ENCODE measurements around the gene VASP. TPM values are rescaled to one million over a fixed set of nuclear protein-coding genes. Genes with fewer than 3 reads are reported as not detected.

Gene VASP
- total RNA-seq, 1 donor from 2014 or later: 106 TPM

DNA sequence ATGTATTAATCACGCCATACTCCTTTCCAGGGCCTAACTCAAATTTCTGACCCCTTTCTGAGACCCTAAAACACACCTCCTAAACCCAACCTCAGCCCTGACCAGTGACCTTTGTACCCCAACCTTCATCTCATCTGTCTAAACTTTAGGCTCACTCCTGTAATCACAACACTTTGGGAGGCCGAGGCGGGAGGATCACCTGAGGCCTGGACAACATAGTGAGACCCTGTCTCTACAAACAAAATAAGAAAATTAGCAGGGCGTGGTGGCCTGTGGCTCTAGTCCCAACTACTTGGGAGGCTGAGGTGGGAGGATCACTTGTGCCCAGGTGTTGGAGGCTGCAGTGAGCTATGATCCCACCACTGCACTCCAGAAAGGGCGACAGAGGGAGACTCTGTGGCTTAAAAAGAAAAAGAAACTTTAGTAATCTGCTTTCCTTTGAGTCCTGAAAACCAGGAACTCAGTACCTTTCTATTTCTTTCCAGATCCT, 15.1 kb upstream of the VASP start:
- no peak overlapping the region for H3K4me3 ChIP-seq (ENCODE audit: low read depth, low read length)
- TF ChIP-seq, protein P1, sequence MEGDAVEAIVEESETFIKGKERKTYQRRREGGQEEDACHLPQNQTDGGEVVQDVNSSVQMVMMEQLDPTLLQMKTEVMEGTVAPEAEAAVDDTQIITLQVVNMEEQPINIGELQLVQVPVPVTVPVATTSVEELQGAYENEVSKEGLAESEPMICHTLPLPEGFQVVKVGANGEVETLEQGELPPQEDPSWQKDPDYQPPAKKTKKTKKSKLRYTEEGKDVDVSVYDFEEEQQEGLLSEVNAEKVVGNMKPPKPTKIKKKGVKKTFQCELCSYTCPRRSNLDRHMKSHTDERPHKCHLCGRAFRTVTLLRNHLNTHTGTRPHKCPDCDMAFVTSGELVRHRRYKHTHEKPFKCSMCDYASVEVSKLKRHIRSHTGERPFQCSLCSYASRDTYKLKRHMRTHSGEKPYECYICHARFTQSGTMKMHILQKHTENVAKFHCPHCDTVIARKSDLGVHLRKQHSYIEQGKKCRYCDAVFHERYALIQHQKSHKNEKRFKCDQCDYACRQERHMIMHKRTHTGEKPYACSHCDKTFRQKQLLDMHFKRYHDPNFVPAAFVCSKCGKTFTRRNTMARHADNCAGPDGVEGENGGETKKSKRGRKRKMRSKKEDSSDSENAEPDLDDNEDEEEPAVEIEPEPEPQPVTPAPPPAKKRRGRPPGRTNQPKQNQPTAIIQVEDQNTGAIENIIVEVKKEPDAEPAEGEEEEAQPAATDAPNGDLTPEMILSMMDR (conservative IDR thresholded peaks at IDR 0.05; ENCODE audit: low read depth, low read length): no peak
- DNase-seq (ENCODE audit: low read depth): no peak

DNA sequence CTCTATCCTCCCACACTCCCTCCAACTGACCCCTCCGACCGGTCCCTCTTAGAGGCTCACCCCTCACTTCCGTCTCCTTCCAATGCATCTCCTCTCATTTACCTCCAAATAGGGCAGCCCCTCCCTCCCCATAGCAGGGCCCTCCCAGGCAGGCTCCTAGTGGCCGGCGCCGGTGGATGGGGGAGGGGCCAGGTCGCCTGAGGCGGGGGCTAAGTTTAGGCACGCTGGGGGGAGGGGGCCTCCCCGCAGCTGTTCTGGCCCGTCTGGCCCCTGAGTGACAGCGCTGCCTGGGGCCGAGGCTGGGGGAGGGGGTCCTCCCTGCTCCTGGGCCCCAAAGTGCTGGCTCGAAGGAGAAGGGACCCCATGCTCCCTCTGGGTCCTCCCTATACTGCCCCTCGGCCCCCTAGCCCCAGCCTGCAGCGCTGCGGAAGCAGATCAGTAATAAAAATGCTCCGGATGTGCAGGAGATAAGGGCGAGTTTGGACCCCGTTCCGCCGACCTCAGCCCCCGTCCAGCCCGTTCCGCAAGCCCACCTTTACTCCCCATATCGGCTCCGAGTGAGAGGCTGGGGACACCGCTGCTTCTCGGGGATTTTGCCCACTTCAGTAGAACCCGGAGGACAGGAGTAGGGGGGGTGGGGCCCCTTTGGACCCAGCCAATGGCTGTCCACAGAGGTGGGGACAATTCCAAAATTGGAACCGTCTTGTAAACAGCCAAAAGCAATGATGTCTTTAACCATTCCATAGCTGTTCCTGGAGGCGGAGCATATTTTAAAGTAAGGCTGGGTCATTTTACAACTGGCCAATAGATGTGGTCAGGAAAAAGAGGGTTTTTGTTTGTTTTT, 14.4 kb upstream of the VASP start:
- TF ChIP-seq, protein P1 (conservative IDR thresholded peaks at IDR 0.05; ENCODE audit: low read depth, low read length): no peak
- H3K4me3 ChIP-seq (ENCODE audit: low read depth, low read length): peak overlapping the region; percentile 58
- no peak for DNase-seq (ENCODE audit: low read depth)

DNA sequence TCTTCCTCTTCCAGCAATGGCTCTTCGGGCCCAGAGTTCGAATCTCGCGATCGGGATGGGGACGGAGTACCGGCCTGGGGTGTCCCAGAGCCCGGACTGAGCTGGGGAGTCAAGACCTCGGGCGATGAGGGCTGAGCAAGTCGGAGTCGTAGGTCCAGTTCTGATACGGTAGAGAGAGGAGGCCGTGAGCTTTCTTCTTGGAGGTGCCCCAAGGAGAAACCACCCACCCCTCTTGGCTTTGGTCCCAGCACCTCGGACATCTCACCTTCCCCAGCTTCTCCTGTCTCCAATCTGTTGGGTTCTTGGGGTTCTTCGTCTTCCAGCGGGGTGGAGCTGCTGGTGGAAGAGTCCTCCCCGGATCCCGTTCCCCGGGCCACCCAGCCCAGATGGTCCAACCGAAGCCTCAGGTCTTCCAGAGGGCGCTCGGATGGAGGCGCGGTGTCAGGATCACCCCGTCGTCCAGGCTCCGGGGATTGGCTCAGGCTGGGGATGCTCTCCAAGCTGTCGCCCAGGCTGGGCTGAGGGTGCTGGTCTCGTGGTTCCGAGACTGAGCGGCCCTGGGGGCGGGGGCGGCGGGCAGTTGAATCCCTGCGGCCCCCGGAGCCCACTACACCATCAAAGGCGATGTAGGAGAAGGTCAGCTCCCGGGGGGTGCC, 12.9 kb upstream of the VASP start:
- no peak overlapping the region for H3K4me3 ChIP-seq (ENCODE audit: low read depth, low read length)
- TF ChIP-seq, protein P1 (conservative IDR thresholded peaks at IDR 0.05; ENCODE audit: low read depth, low read length): no peak
- DNase-seq (ENCODE audit: low read depth): no peak

DNA sequence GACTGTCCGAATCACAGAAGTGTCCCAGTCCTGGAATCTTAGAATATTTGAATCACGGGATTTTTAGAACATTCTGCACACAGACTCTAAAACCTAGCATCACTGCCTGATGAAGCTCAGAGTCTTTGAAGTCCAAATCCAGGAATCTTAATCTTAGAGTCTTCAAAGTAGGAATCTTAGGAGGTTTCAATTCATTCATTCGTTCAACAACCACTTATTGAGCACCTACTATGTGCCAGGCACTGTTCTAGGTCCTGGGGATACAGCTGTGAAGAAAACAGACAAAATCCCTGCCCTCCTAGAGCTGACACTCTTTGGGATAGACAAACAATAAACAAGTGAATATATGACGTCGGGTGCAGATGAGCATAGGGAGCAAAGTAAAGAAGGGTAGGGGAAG, 12.1 kb upstream of the VASP start:
- TF ChIP-seq, protein P1 (conservative IDR thresholded peaks at IDR 0.05; ENCODE audit: low read depth, low read length): no peak
- no peak overlapping the region for H3K4me3 ChIP-seq (ENCODE audit: low read depth, low read length)
- DNase-seq (ENCODE audit: low read depth): no peak

DNA sequence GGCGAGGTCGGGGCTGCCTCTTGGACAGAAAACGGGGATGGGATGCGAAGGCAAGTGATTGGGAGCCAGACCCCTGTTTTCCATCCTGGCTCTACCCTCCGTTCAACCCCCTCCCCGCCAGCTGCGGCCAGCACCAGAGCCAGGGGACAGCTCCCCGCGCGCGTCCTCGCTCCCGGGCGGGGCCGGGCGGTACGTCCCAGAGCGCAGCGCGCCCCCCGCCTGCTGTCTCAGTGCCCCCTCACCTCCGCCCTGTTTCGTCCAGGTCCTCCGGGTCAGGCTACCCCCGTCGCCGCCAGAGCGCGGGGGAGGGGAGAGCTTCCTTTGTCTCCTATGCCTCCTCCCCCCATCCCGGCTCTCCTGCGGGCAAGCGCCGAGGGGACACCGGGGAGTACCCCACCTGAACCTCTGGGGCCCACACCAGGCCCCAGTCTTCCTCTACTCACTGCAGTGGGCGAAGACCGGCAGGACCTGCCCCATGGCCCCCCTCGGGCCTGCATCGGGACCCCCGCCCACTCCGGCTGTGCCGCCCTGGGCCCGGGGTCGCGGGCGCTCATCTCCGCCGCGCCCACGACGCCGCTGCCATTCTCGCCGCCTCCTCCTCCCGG, 10.8 kb upstream of the VASP start:
- no peak for DNase-seq (ENCODE audit: low read depth)
- TF ChIP-seq, protein P1 (conservative IDR thresholded peaks at IDR 0.05; ENCODE audit: low read depth, low read length): no peak
- peak overlapping the region; percentile 88 for H3K4me3 ChIP-seq (ENCODE audit: low read depth, low read length)

DNA sequence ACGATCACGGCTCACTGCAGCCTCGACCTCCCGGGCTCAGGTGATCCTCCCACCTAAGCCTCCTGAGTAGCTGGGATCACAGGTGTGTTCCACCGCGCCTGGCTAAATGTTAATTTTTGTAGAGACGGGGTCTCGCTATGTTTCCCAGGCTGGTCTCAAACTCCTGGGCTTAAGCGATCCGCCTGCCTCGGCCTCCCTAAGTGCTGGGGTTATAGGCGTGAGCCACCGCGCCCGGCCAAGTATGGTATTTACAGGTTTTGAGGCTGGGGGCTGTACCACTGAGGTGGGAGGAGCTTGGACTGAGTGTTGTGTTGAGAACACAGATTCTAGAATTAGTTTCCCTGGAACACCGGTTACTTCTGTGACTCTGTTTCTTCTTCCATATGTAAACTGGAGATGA, 9.5 kb upstream of the VASP start:
- no peak for DNase-seq (ENCODE audit: low read depth)
- H3K4me3 ChIP-seq (ENCODE audit: low read depth, low read length): no peak overlapping the region
- TF ChIP-seq, protein P1 (conservative IDR thresholded peaks at IDR 0.05; ENCODE audit: low read depth, low read length): no peak

Measured in epithelial cell of proximal tubule (primary cell).